ENCODE measurements around the gene NTN1. TPM values are rescaled to one million over a fixed set of nuclear protein-coding genes. Genes with fewer than 3 reads are reported as not detected.

Gene NTN1
- total RNA-seq, 5 donors from 2014 or later (not counting 1 experiment from before 2014, with no cell fraction given): 0.07 to 0.15 (median 0.12) TPM; not detected in 1

- peaks cover 0 to 23% of the 10 kb centered on the region in 2 experiments for H3K27me3 ChIP-seq (replicated peaks in 1 of 2; ENCODE audit: control insufficient read depth in 2 of 2, extremely low read depth in 1 of 2, insufficient read depth in 2 of 2, low read length in 1 of 2)
- H3K27ac Mint-ChIP-seq: no peak overlapping the region
- no peaks in the 10 kb centered on the region for H3K9me3 ChIP-seq
- peaks cover 6 to 32% of the 10 kb centered on the region in 2 donors for H3K27me3 Mint-ChIP-seq
- no peak for ATAC-seq (replicated peaks in 1 of 4)
- H3K4me3 ChIP-seq (ENCODE audit: control insufficient read depth in 1 of 2, extremely low read depth in 1 of 2, low read length in 1 of 2): no peak overlapping the region
- H3K27ac ChIP-seq (ENCODE audit: low read length): no peak overlapping the region
- no peak overlapping the region for H3K4me3 Mint-ChIP-seq
- no peaks in the 10 kb centered on the region for H3K36me3 ChIP-seq (ENCODE audit: control insufficient read depth in 2 of 2, extremely low read depth in 1 of 2, insufficient read depth in 1 of 2, low read length in 1 of 2)
- ChIA-PET POLR2A (no interaction called here), CTCF (interaction anchor here in 1 of 2 donors (0.7 kb wide), 1 partner anchor 23 kb away, joined by 3 read pairs; no protein-coding TSS in a partner anchor)
- no peaks in the 10 kb centered on the region for H3K36me3 Mint-ChIP-seq
- no peaks in the 10 kb centered on the region for H3K4me1 Mint-ChIP-seq
- 81% methylated on average over 8 of the region's 10 CpGs for WGBS (ENCODE audit: insufficient coverage)
- no peaks in the 10 kb centered on the region for H3K4me1 ChIP-seq (ENCODE audit: control insufficient read depth in 1 of 2, extremely low read depth in 1 of 2, insufficient read depth in 2 of 2, low read length in 2 of 2)
- DNase-seq: no peak
- H3K9me3 Mint-ChIP-seq: no peaks in the 10 kb centered on the region
These were observed 49.7 kb downstream of the NTN1 start for GRCh38 chr17:9071016-9071415.

- Mint-ChIP-seq H3K27me3 (peaks cover 6 to 32% of the 10 kb centered on the region in 2 donors), H3K4me1 (peaks cover 0 to under 1% (median 0%) of the 10 kb centered on the region in 3 donors), H3K36me3 (no peaks in the 10 kb centered on the region), H3K9me3 (no peaks in the 10 kb centered on the region), H3K4me3 (no peak overlapping the region), H3K27ac (no peak overlapping the region)
- no peak for ATAC-seq (replicated peaks in 1 of 4)
- Histone ChIP-seq H3K9me3 (no peaks in the 10 kb centered on the region), H3K4me1 (ENCODE audit: control insufficient read depth in 1 of 2, extremely low read depth in 1 of 2, insufficient read depth in 2 of 2, low read length in 2 of 2) (no peaks in the 10 kb centered on the region), H3K4me3 (ENCODE audit: control insufficient read depth in 1 of 2, extremely low read depth in 1 of 2, low read length in 1 of 2) (no peak overlapping the region), H3K36me3 (ENCODE audit: control insufficient read depth in 2 of 2, extremely low read depth in 1 of 2, insufficient read depth in 1 of 2, low read length in 1 of 2) (no peaks in the 10 kb centered on the region), H3K27ac (ENCODE audit: low read length) (no peak overlapping the region), H3K27me3 (replicated peaks in 1 of 2; ENCODE audit: control insufficient read depth in 2 of 2, extremely low read depth in 1 of 2, insufficient read depth in 2 of 2, low read length in 1 of 2) (peaks cover 0 to 23% of the 10 kb centered on the region in 2 experiments)
- POLR2A ChIA-PET: interaction anchor here in 1 of 2 donors (0.6 kb wide), 1 partner anchor 276 kb away, joined by 5 read pairs; no protein-coding TSS in a partner anchor
- WGBS (ENCODE audit: insufficient coverage): 82% methylated on average over 6 of the region's 12 CpGs
- DNase-seq: no peak
- CTCF ChIA-PET: no interaction called here
These were observed 50.6 kb downstream of the NTN1 start for GRCh38 chr17:9071811-9072498.

- H3K4me1 ChIP-seq (ENCODE audit: control insufficient read depth in 1 of 2, extremely low read depth in 1 of 2, insufficient read depth in 2 of 2, low read length in 2 of 2): no peaks in the 10 kb centered on the region
- no peaks in the 10 kb centered on the region for H3K36me3 Mint-ChIP-seq
- no peak overlapping the region for H3K4me3 Mint-ChIP-seq
- ATAC-seq (replicated peaks in 1 of 4): no peak
- no peaks in the 10 kb centered on the region for H3K36me3 ChIP-seq (ENCODE audit: control insufficient read depth in 2 of 2, extremely low read depth in 1 of 2, insufficient read depth in 1 of 2, low read length in 1 of 2)
- no peaks in the 10 kb centered on the region for H3K9me3 Mint-ChIP-seq
- no peak overlapping the region for H3K27ac ChIP-seq (ENCODE audit: low read length)
- POLR2A ChIA-PET: no interaction called here
- DNase-seq: no peak
- H3K27ac Mint-ChIP-seq: no peak overlapping the region
- CTCF ChIA-PET: no interaction called here
- peaks cover 0 to 22% of the 10 kb centered on the region in 2 experiments for H3K27me3 ChIP-seq (replicated peaks in 1 of 2; ENCODE audit: control insufficient read depth in 2 of 2, extremely low read depth in 1 of 2, insufficient read depth in 2 of 2, low read length in 1 of 2)
- no peak overlapping the region for H3K4me3 ChIP-seq (ENCODE audit: control insufficient read depth in 1 of 2, extremely low read depth in 1 of 2, low read length in 1 of 2)
- peaks cover 6 to 27% of the 10 kb centered on the region in 2 donors for H3K27me3 Mint-ChIP-seq
- 87% methylated on average over 10 of the region's 17 CpGs for WGBS (ENCODE audit: insufficient coverage)
- peaks cover 0 to 2% (median 2%) of the 10 kb centered on the region in 3 donors for H3K4me1 Mint-ChIP-seq
- H3K9me3 ChIP-seq: no peaks in the 10 kb centered on the region
These were observed 51.5 kb downstream of the NTN1 start for GRCh38 chr17:9072696-9073339.

GRCh38 chr17:9074131-9074530 is 52.8 kb downstream of the NTN1 start:
- ChIA-PET POLR2A (no interaction called here), CTCF (no interaction called here)
- no peak for ATAC-seq (replicated peaks in 1 of 4)
- H3K4me3 ChIP-seq (ENCODE audit: control insufficient read depth in 1 of 2, extremely low read depth in 1 of 2, low read length in 1 of 2): no peak overlapping the region
- no peak for DNase-seq
- H3K4me1 ChIP-seq (ENCODE audit: control insufficient read depth in 1 of 2, extremely low read depth in 1 of 2, insufficient read depth in 2 of 2, low read length in 2 of 2): peaks cover 1 to 6% of the 10 kb centered on the region in 2 experiments
- H3K9me3 ChIP-seq: no peaks in the 10 kb centered on the region
- no peaks in the 10 kb centered on the region for H3K36me3 ChIP-seq (ENCODE audit: control insufficient read depth in 2 of 2, extremely low read depth in 1 of 2, insufficient read depth in 1 of 2, low read length in 1 of 2)
- Mint-ChIP-seq H3K36me3 (no peaks in the 10 kb centered on the region), H3K9me3 (no peaks in the 10 kb centered on the region), H3K4me3 (no peak overlapping the region), H3K4me1 (peaks cover 7 to 10% (median 9%) of the 10 kb centered on the region in 3 donors), H3K27ac (no peak overlapping the region), H3K27me3 (peaks cover 6 to 23% of the 10 kb centered on the region in 2 donors)
- peaks cover 0 to 17% of the 10 kb centered on the region in 2 experiments for H3K27me3 ChIP-seq (replicated peaks in 1 of 2; ENCODE audit: control insufficient read depth in 2 of 2, extremely low read depth in 1 of 2, insufficient read depth in 2 of 2, low read length in 1 of 2)
- H3K27ac ChIP-seq (ENCODE audit: low read length): no peak overlapping the region
- WGBS (ENCODE audit: insufficient coverage): 93% methylated on average over 13 of the region's 16 CpGs

GRCh38 chr17:9079461-9080103 is 58.3 kb downstream of the NTN1 start:
- Histone ChIP-seq H3K4me1 (ENCODE audit: control insufficient read depth in 1 of 2, extremely low read depth in 1 of 2, insufficient read depth in 2 of 2, low read length in 2 of 2) (peaks cover 2 to 17% of the 10 kb centered on the region in 2 experiments), H3K27me3 (replicated peaks in 1 of 2; ENCODE audit: control insufficient read depth in 2 of 2, extremely low read depth in 1 of 2, insufficient read depth in 2 of 2, low read length in 1 of 2) (no peaks in the 10 kb centered on the region), H3K27ac (ENCODE audit: low read length) (peak overlapping the region; percentile 62), H3K36me3 (ENCODE audit: control insufficient read depth in 2 of 2, extremely low read depth in 1 of 2, insufficient read depth in 1 of 2, low read length in 1 of 2) (no peaks in the 10 kb centered on the region), H3K9me3 (no peaks in the 10 kb centered on the region), H3K4me3 (ENCODE audit: control insufficient read depth in 1 of 2, extremely low read depth in 1 of 2, low read length in 1 of 2) (peak overlapping the region in 1 of 2 donors; percentile 11)
- Mint-ChIP-seq H3K36me3 (no peaks in the 10 kb centered on the region), H3K4me3 (no peak overlapping the region), H3K27me3 (no peaks in the 10 kb centered on the region), H3K4me1 (peaks cover 14 to 19% (median 15%) of the 10 kb centered on the region in 3 donors), H3K27ac (peak overlapping the region in 1 of 2 donors; percentile 87), H3K9me3 (peaks cover 0 to 5% (median 2%) of the 10 kb centered on the region in 3 donors)
- ChIA-PET POLR2A (no interaction called here), CTCF (no interaction called here)
- ATAC-seq (replicated peaks in 1 of 4) (peak in 3 of 4 experiments; percentile 20 to 48 (median 36)), DNase-seq (peak in 28 of 35 experiments; percentile 1 to 49 (median 8))
- 0% methylated on average over 4 of the region's 4 CpGs for WGBS (ENCODE audit: insufficient coverage)

- WGBS (ENCODE audit: insufficient coverage): no CpG with 5 or more reads among the region's 7 CpGs
- Histone ChIP-seq H3K27ac (ENCODE audit: low read length) (peak overlapping the region; percentile 62), H3K4me3 (ENCODE audit: control insufficient read depth in 1 of 2, extremely low read depth in 1 of 2, low read length in 1 of 2) (no peak overlapping the region), H3K9me3 (no peaks in the 10 kb centered on the region), H3K27me3 (replicated peaks in 1 of 2; ENCODE audit: control insufficient read depth in 2 of 2, extremely low read depth in 1 of 2, insufficient read depth in 2 of 2, low read length in 1 of 2) (peaks cover 0 to 5% of the 10 kb centered on the region in 2 experiments), H3K4me1 (ENCODE audit: control insufficient read depth in 1 of 2, extremely low read depth in 1 of 2, insufficient read depth in 2 of 2, low read length in 2 of 2) (peaks cover 2 to 17% of the 10 kb centered on the region in 2 experiments), H3K36me3 (ENCODE audit: control insufficient read depth in 2 of 2, extremely low read depth in 1 of 2, insufficient read depth in 1 of 2, low read length in 1 of 2) (no peaks in the 10 kb centered on the region)
- no peak overlapping the region for H3K4me3 Mint-ChIP-seq
- ChIA-PET POLR2A (no interaction called here), CTCF (no interaction called here)
- peaks cover 14 to 19% (median 15%) of the 10 kb centered on the region in 3 donors for H3K4me1 Mint-ChIP-seq
- H3K27ac Mint-ChIP-seq: peak overlapping the region; percentile 49 to 87
- no peak for ATAC-seq (replicated peaks in 1 of 4)
- peaks cover 0 to 5% (median 2%) of the 10 kb centered on the region in 3 donors for H3K9me3 Mint-ChIP-seq
- no peaks in the 10 kb centered on the region for H3K36me3 Mint-ChIP-seq
- no peak for DNase-seq
- no peaks in the 10 kb centered on the region for H3K27me3 Mint-ChIP-seq
These were observed 59.1 kb downstream of the NTN1 start for GRCh38 chr17:9080296-9080914.

Measured in T-cell (primary cell).